DND-41 (cell line): Measurements from ENCODE around the gene POU2AF3.

ENCODE experiments used
- ATAC-seq: fragments of 200-7000 bp; cut with Tn5 transposase; 3 replicates; pipeline ENCODE4 v1.9.1; 2021; ENCODE audit warnings: low read depth; ENCODE audit not compliant: insufficient read depth
- DNase-seq: peaks from one replicate; pipeline ENCODE4 v3.0.0-alpha.2; 2020
- H2AFZ ChIP-seq: 2 replicates; pipeline ENCODE4 v1.6.0; 2012; ENCODE audit warnings: low read depth, low read length
- H3K27ac ChIP-seq: 2 replicates; pipeline ENCODE4 v1.5.1; 2012; ENCODE audit warnings: low read length, inconsistent platforms
- H3K27me3 ChIP-seq: fragments of 200-600 bp; sonication (generic); 2 replicates; pipeline ENCODE4 v1.6.0; 2012; ENCODE audit warnings: low read length, mild to moderate bottlenecking, inconsistent platforms; ENCODE audit not compliant: insufficient read depth, poor library complexity
- H3K36me3 ChIP-seq: 2 replicates; pipeline ENCODE4 v1.5.1; 2012; ENCODE audit warnings: low read length, inconsistent platforms; ENCODE audit not compliant: insufficient read depth
- H3K4me1 ChIP-seq: 2 replicates; pipeline ENCODE4 v1.5.1; 2012; ENCODE audit warnings: mild to moderate bottlenecking, low read length; ENCODE audit not compliant: insufficient read depth
- H3K4me2 ChIP-seq: 2 replicates; pipeline ENCODE4 v1.6.0; 2012; ENCODE audit warnings: mild to moderate bottlenecking, moderate library complexity, low read length, inconsistent platforms; ENCODE audit not compliant: insufficient read depth
- H3K4me3 ChIP-seq, 2 experiments: fragments of 200-600 bp in 1 of 2; shearing (Covaris generic) in 1 of 2; 2 replicates each; pipeline ENCODE4 v1.5.1; 2012 to 2016; ENCODE audit warnings: inconsistent platforms in 2 of 2, low read length in 2 of 2, mild to moderate bottlenecking in 2 of 2, low read depth in 1 of 2, moderate library complexity in 1 of 2
- H3K79me2 ChIP-seq: 2 replicates; pipeline ENCODE4 v1.6.0; 2012; ENCODE audit warnings: low read length, inconsistent platforms; ENCODE audit not compliant: insufficient read depth
- H3K9ac ChIP-seq: 2 replicates; pipeline ENCODE4 v1.6.0; 2012; ENCODE audit warnings: low read depth, mild to moderate bottlenecking, inconsistent platforms, low read length, moderate library complexity
- H3K9me3 ChIP-seq: 2 replicates; pipeline ENCODE4 v1.5.1; 2012; ENCODE audit warnings: low read length, moderate library complexity, mild to moderate bottlenecking, inconsistent platforms; ENCODE audit not compliant: insufficient read depth, severe bottlenecking
- H4K20me1 ChIP-seq: 2 replicates; pipeline ENCODE4 v1.6.0; 2012; ENCODE audit warnings: low read length; ENCODE audit not compliant: insufficient read depth
- CTCF ChIP-seq: IDR thresholded peaks from 2 replicates; pipeline ENCODE4 v1.5.1; 2012; ENCODE audit warnings: borderline replicate concordance, low read length, moderate library complexity, mild to moderate bottlenecking; ENCODE audit not compliant: poor library complexity, severe bottlenecking; ENCODE audit errors: extremely low read depth
- EZH2 ChIP-seq: IDR thresholded peaks from 3 replicates; pipeline ENCODE4 v1.6.1; 2012; ENCODE audit warnings: borderline replicate concordance, low read depth, mild to moderate bottlenecking, moderate library complexity, low read length, inconsistent platforms; ENCODE audit not compliant: severe bottlenecking

The POU2AF3 gene

GRCh38 chr11:111334532-111335502, 36.5 kb downstream of the POU2AF3 start:
- TF ChIP-seq CTCF (no peak), EZH2 (no peak)
- H4K20me1 ChIP-seq, result no peaks in the 10 kb centered on the region
- H3K9me3 ChIP-seq, result peaks cover 5% of the 10 kb centered on the region
- no peak for ATAC-seq
- H3K79me2 ChIP-seq, result no peaks in the 10 kb centered on the region
- H3K4me2 ChIP-seq, result no peak overlapping the region
- no peaks in the 10 kb centered on the region for H3K36me3 ChIP-seq
- no peak overlapping the region for H3K9ac ChIP-seq
- H2AFZ ChIP-seq, result no peak overlapping the region
- DNase-seq, result no peak
- no peak overlapping the region for H3K4me3 ChIP-seq
- no peak overlapping the region for H3K27ac ChIP-seq
- no peaks in the 10 kb centered on the region for H3K27me3 ChIP-seq
- no peaks in the 10 kb centered on the region for H3K4me1 ChIP-seq

- Histone ChIP-seq H3K4me2 (no peak overlapping the region), H3K9me3 (peaks cover 9% of the 10 kb centered on the region), H3K9ac (no peak overlapping the region), H2AFZ (no peak overlapping the region), H4K20me1 (no peaks in the 10 kb centered on the region), H3K36me3 (no peaks in the 10 kb centered on the region), H3K27me3 (no peaks in the 10 kb centered on the region), H3K27ac (no peak overlapping the region), H3K79me2 (no peaks in the 10 kb centered on the region), H3K4me3 (no peak overlapping the region), H3K4me1 (no peaks in the 10 kb centered on the region)
- TF ChIP-seq CTCF (no peak), EZH2 (no peak)
- DNase-seq (no peak), ATAC-seq (no peak)
These were observed 37.2 kb downstream of the POU2AF3 start for GRCh38 chr11:111335549-111335948.

GRCh38 chr11:111336062-111336461, 37.7 kb downstream of the POU2AF3 start:
- no peak overlapping the region for H2AFZ ChIP-seq
- H3K79me2 ChIP-seq, result no peaks in the 10 kb centered on the region
- no peaks in the 10 kb centered on the region for H4K20me1 ChIP-seq
- H3K36me3 ChIP-seq, result no peaks in the 10 kb centered on the region
- H3K9ac ChIP-seq, result no peak overlapping the region
- DNase-seq, result no peak
- H3K4me3 ChIP-seq, result no peak overlapping the region
- H3K27ac ChIP-seq, result no peak overlapping the region
- ATAC-seq, result no peak
- peaks cover 11% of the 10 kb centered on the region for H3K9me3 ChIP-seq
- no peaks in the 10 kb centered on the region for H3K27me3 ChIP-seq
- no peak overlapping the region for H3K4me2 ChIP-seq
- TF ChIP-seq CTCF (no peak), EZH2 (no peak)
- H3K4me1 ChIP-seq, result no peaks in the 10 kb centered on the region
